HG03196 (cell line): ENCODE measurements around the gene CNN2.
"Not testable (repeated sequence)": the region's sequence is repeated elsewhere in the genome, so short reads cannot be mapped to it uniquely, and the experiment has no call there.

Experiments
- ATAC-seq: cut with Tn5 transposase; IDR thresholded peaks from one replicate; pipeline ENCODE4 v1.9.1; 2021; ENCODE audit not compliant: unreplicated experiment

Gene CNN2

DNA sequence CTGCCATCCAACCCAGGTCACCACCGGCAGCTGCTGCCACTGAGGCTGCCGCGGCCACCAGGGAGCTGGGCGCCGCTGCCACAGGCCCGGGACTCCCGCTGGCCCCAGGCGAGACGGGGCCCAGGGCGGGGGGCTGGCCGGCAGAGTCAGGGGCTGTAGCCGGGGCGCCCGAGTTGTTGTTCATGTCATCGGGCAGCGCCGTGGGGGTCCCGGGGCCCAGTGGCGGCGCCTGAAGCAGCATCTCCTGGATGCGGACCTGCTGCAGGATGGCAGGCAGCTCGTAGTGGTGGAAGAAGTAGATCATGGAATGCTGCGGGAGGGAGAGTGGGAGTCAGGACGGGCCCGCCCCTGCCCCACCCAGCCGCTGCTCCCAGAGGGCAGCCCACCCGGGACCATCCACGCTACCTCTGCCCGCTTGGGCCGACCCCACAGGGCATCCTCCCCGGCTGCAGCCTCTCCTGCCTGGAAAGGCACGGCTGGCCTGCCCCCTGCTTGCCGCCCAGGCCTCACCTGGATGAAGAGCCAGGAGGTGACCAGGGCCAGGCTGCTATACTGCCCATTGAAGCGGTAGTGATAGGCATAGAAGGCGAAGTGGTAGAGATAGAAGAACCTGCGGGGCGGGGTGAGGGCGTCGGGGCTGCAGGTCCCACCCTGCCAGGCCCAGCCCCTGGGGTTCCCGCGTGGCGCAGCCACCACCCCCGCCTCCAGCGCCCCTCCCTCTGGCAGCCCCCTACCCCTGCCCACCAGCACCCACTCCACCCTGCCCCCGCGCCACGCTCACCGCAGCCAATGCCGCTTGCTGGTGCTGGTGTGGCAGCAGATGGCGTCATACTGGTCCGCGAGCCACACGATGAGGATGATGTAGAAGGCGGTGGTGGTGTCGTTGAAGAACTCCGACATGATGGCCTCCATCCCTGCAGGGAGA is 15.6 kb upstream of the CNN2 start:
- no peak for ATAC-seq

DNA sequence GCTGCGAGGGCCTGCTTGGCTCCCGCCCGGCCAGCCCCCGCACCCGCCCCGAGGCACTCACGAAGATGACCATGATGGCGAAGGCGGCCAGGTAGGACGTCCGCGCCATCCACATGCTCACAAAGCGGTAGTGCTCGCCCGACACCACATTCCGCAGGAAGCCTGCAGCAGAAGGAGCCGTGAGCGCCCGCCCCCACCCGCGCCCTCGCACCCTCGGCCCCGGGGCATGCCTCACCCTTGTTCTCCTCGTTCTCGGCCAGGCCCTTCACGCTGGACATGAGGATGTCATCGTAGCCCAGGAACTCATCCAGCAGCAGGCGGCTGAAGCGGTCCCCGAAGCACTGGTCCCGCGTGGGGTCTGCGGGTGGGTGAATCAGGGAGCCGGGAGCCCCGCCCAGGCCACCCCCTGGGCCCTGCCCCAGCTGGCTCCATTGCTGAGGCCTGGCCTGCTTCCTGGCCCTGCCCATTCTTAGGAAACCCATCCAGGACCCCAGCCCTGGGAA is 14.5 kb upstream of the CNN2 start:
- no peak for ATAC-seq

DNA sequence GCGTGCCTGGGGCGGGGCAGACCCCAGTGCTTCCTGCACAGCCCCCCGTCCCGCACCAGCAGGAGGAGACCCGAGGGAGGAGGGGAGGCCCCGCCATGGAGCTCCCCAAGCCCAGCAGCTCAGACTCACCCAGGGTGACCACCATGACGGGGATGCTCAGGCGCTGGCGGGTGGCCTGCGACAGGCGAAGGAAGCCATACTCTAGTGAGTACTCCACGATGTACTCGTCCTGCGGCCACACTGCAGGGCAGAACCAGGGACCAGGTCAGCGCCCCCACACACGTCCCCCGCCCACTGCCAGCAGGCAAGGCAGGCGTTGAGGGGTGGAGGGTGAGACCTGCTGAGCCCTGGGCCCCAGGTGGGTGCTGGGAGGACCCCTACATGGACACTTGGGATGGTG is 14.1 kb upstream of the CNN2 start:
- no peak for ATAC-seq

DNA sequence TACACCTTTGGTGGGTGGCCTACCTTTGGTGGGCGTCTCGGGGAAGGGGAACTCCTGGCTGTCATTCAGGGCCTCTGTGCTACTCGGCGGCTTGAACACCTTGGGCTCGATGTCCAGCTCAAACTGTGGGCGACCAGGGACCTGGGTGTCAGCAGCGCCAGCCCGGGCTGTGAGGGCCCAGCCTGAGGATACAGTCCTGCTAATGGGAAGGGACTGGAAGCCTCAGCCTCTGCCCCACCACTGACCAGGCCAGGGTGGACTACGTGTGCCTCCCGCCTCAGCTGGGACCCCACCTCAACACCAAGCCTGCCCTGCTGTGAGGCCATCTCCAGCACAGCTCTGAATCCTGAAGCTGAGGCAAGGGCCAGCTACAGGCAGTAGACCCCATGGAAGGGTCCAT is 13.2 kb upstream of the CNN2 start:
- ATAC-seq = no peak

DNA sequence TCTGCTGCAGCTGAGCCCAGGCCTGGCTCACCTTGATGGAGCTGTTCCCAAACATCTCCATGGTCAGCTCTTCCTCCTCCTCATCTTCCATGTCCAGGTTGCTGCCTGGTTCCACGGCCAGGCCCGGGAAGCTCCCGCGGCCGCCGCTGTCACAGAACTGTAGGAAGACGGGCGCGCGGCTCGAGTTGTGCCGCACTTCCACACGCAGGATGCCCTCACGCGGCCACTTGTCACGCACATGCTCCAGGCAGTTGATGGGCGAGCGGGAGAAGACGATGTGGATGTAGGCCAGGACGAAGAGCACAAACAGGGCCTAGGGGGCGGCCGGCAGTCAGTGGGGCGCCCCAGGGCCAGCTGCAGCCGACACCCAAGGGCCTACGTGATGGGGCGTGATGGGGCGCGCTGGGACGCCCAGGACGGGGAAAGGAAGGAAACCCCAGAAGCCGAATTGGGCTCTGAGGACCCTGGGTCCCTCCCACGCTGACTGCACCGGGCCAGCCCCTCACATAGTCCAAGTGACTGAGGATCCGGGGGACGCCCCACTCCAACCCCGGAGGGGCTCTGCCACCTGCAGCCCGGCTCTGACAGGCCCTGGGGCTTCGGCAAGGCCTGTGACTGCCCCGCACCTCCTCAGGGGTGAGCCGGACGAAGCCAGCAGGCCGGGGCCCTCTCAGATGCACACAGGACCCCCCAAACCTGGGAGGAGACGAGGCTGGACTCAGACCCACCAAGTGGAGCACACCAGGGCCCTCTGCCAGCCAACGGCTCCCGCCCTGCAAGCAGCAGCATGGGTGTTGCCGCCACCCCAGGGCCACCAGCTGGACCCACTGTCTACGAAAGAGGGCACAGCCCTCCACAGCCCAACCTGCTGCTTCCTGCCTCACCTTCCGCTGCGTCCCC is 12.0 kb upstream of the CNN2 start:
- ATAC-seq = no peak

DNA sequence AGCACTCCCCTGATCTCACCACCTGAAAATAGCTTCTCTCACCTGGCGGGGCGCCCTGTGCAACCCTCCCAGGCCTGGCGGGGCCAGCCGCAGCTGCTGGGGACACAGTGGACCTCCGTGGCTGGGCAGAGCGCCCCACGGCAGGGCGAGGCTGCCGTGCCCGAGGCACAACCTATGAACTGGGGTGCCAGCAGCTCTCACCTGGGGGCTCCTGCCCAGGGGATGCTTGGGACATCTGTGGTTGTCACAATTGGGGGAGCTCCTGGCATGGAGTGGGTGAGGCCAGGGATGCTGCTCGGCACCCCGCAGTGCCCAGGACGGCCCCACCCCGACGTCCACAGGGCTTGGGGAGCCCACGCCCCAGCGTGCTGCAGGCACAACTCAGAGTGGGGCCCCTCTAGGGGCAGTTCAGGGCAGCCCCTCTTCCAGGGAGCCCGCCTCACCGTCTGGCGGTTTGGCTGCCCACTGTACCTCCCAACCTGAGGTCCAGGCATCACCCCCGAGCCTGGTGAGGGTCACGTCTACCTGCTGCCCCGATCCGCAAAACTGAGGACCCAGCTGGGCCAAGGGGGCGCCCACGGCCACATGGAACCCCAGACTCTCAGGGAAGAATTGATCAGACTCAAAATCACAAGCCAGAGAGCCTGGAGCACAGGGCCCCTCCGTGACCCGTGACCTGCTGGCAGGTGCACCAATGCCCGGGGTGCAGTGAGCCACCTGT is 11.2 kb upstream of the CNN2 start:
- ATAC-seq = no peak

DNA sequence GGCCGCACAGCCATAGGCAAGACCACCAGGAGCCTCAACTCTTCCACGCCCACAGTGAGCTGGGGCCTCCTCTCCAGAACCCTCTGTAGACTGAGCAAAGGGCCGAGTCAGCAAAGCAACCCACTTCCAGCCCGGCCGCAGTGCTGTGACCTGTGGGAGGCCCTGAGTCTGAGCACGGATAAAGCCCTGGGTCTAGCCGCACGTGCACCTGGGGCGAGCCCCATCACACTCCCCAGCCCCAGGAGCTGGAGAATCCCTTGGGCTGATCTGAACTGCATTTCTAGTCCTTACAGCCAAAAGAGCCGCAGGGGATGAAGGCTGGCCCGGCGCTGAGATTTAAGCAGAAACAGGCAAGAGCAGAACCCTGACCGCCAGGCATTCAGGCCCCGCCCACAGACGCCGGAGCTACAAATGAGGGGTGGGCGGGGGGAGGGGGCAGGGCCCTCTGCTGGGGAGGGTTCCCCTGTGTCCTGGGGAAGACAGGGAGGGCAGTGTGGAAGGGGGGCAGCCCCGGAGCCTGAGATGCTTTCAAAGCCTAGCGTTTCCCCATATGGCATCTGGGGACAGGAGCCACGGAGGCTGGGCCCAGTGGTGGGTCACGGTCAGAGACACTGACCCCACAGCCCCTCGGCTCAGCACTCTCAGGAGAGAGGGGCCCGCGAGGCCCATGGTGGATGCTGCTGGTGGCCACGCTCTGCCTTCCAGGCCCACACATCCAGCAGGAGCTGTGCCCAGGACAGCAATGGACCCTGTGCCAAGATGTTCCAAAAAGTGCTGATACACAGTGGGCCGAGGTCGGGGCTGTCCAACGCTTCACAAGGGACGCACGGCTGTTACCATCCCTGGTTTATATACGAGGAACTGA is 10.4 kb upstream of the CNN2 start:
- no peak for ATAC-seq

DNA sequence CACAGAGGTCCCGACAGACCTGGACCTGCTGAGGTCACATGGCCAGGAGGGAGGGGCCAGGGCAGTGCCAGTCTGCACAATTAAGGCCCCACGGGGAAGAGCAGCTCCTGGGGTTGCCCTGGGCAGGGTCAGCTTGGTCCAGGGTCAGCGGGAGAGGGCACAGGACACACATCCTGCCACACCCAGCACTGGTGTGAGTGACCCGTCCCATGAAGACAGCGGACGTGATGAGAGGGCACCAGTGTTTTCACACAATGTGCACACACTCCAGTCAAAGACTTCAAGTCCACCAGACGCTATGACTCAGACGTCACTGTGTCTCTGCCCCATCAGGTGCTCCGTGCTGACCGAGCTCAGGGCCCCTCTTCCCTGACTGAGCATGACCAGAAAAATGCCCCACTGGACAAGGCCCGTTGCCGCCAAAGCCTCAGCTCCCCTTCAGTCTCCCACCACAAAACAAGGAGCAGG is 9.7 kb upstream of the CNN2 start:
- no peak for ATAC-seq

DNA sequence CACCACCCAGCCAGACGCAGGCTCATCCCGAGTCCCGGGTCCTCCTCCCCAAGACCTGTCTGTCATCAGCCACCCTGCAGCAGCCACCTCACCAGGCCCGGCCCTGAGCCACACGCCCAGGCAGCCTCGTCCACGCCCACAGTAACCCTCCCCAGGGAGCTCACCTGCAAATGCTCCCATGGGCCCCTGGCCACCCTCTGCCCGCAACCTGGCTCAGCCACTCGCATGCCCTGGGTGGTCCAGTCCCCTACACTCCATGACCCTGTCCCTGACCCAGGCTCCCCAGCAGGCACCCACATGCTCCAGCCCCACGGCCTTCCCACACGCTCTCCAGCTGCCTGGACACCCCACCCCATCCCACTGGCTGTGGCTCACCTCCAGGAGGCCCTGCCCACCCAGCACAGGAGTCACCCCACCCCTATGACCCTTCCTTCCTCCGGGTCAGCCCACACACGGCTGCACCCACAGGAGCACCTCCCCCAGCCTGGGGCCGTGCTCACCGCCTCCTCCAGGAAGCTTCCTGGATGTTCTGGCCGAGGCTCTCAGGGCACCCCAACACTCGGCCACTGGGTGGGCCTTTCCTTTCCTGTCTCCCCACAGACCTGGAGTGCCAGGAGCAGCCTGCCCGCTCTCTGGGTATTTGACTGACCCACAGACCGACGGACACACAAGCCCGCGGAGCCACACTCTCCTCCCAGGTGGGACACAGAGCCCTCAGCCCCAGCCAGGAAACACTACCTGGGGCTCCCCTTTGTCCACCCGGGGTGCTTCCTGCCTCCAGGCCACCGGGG is 9.1 kb upstream of the CNN2 start:
- no peak for ATAC-seq

DNA sequence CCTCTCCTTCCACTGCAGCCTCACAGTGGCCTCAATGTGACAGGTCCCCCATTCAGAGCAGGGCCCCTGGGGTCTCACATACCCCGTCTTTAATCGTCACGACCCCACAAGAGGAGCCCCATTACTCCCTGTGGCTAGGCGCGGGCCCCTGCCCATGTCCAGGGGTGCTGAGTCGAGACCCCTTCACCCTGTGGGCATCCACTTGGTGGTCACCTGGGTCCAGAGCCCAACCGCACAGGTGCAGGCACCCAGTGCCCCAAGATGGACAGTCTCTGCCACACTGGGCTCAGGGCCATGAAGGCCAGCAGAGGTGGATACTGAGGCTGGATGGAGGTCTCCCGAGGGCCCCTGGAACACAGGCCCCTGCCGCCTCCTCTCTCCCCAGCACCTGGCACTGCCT is 8.5 kb upstream of the CNN2 start:
- ATAC-seq = no peak

DNA sequence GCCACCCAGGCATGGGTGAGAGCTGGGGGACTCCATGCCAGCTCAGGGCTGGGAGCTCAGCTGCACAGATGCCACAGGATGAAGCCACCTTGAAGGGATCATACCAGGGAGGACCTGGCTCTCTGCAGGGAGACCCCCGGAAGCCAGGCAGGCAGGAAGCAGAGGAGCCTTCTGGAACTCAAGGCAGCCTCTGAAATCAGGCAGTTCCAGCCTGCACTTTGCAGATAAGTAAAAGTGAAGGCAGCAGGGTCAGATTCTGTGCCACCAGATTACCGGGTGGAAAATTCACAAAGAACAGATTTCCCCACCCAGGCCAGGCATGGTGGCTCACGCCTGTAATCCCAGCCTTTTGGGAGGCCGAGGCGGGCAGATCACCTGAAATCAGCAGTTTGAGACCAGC is 8.0 kb upstream of the CNN2 start:
- no peak for ATAC-seq

DNA sequence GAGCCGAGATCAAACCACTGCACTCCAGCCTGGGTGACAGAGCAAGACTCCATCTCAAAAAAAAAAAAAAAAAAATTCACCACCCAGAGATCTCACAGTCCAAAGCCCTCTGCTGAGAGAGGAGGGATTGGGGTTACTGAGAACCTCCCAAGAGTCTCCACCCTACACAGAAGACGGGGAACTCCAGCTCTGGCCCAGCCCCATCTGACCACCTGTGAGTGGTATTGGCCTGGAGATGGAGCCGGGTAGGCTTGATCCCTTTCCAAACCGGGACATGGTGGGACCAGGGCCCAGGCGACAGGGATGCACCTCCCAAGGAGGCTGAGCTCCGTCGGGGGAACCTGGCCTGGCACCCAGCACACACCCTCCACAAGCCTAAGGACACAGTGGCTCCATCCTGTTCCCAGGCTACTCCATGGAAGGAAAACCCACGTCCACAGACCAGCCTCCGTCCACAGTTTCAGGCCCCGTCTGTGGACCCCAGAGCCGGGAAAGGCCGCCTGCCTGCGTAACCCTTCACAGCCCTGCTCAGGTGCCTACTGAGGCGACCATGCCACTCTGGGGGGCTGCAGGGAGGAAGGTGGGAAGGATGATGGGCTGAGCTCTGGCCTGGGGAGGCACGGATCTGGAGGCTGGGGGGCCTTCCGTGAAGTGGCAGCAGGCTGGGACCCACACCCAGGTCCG is 7.3 kb upstream of the CNN2 start:
- no peak for ATAC-seq

DNA sequence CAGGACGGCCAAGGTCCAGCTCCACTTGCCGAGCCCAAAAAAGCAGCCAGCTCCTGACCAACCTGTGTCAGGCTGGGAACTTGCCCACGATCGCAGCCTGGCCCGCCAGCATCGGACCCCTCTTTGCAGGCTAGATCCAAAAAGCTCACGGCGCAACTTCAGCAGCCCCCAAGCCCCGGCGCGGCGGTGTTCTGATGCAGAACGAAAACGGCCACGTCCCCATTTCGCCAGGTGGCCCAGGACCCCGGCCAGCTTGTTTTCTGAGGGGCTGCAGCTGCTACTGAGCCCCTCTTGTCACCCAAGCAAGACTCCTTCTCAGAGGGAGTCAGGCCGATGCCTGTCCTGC is 6.8 kb upstream of the CNN2 start:
- ATAC-seq = no peak

DNA sequence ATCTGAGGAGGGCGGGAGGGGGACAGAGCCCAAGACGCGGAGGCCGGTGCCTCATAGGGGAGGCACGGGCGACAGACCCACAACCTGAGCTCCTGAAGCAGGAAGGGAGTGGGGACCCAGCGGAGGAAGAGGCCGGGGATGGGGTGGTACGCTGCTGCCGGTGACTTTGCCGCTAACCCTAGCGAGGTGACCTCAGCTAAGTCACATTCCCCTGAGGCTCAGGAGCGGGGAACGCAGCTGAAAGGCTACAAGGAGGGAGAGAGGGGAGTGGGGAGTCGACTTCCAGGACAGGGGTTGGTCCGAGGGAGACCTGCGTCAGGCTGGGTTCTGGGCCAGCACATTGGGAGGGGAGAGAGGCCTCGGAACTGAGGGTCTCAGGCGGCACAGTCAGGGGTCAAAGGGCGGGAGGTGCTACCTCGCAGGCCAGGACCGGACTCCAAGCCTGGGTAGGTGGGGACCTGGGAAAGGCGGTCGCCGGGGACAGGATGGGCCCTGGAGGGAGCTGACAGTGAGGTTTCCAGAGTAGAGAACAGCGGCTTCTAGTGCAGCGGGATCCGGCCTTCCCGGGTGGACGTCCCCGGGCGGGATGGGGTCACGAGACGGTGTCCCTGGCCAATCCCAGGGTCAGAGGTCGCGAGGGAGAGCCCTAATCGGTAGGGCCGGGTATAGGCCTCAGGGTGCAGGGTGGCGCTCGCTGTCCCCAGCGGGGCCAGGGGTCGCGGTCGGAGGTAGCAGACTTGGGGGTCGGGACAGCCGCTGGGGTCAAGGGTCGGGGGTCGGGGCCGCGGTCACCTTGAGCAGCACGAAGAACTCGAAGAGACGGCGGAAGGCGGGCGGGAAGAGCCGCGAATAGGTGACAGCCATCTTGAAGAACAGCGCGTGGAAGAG is 6.2 kb upstream of the CNN2 start:
- ATAC-seq = no peak

DNA sequence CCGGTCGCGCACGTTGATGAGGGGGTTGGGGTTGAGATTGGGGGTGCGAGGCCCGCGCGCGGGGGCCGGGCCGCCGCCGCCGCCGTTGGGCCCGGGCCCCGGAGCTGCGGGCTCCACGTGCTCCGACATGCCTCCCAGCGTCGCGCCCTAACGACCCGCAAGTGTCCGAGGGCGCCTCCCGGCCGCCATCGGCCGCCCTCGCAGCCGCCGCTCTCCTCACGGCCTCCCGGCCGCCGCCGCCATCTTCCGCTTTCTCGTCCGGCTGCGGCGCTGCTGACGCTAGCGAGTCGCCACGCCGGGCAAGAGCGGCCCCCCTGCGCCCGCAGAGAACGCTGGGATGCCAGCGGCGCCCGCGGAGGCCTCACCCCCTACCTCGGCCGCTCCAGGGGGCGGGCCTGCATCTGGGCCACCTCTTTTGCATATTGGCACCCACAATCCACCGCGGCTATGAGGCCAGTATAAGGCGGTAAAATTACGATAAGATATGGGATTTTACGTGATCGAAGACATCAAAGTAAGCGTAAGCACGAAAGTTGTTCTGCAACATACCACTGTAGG is 5.5 kb upstream of the CNN2 start, which contains the start of gene TMEM259:
Gene TMEM259 (minus strand): TSS at position 256 of the 558 bp plus-strand sequence. CDS start 127 bp downstream, at position 129.
- peak; percentile 81 for ATAC-seq

DNA sequence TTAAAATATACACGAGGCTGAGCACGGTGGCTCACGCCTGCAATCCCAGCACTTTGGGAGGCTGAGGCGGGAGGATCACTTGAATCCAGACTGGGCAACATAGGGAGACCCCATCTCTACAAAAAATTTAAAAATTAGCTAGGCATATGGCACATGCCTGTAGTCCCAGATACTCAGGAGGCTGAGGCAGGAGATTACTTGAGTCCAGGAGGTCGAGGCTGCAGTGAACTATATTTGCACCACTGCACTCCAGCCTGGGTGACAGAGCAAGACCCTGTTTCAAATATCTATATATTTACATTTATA is 2.6 kb upstream of the CNN2 start:
- not testable (repeated sequence) for ATAC-seq

DNA sequence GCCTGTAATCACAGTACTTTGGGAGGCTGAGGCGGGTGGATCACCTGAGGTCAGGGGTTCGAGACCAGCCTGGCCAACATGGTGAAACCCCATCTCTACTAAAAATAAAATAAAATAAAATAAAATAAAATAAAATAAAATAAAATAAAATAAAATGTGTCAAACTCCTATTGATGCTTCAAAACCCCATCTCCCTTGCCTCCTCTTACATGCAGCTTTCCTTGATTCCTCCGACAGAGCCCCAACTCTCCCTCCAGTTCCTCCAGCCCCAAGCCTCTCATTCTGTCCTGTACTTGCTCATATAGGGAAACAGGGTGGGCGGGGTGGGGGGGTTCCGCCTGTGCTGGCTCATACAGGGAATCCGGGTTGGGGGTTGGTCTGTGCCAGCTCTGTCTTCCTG is 1.3 kb upstream of the CNN2 start:
- not testable (repeated sequence) for ATAC-seq
